ENCODE data around the gene ADGRG4.

- no peak for TF ChIP-seq RAD21 (conservative IDR thresholded peaks at IDR 0.05)
- TF ChIP-seq EZH2 (IDR thresholded peaks at IDR 0.05; ENCODE audit: borderline replicate concordance, insufficient read depth, low read length, poor library complexity, severe bottlenecking): no peak
- no peak for TF ChIP-seq EP300 (conservative IDR thresholded peaks at IDR 0.05; ENCODE audit: poor library complexity, severe bottlenecking)
- no peak for TF ChIP-seq CTCF (IDR thresholded peaks at IDR 0.05; ENCODE audit: poor library complexity, severe bottlenecking)
- TF ChIP-seq SMC3 (conservative IDR thresholded peaks at IDR 0.05; ENCODE audit: poor library complexity): no peak
- no peak for TF ChIP-seq POLR2AphosphoS5 (IDR thresholded peaks at IDR 0.05)
These were observed 29.5 kb upstream of the ADGRG4 start for GRCh38 chrX:136271300-136271699.
